ENCODE data around the gene RSPH9.
"Not testable (repeated sequence)": the region's sequence is repeated elsewhere in the genome, so short reads cannot be mapped to it uniquely, and the experiment has no call there.

RSPH9 gene

DNA sequence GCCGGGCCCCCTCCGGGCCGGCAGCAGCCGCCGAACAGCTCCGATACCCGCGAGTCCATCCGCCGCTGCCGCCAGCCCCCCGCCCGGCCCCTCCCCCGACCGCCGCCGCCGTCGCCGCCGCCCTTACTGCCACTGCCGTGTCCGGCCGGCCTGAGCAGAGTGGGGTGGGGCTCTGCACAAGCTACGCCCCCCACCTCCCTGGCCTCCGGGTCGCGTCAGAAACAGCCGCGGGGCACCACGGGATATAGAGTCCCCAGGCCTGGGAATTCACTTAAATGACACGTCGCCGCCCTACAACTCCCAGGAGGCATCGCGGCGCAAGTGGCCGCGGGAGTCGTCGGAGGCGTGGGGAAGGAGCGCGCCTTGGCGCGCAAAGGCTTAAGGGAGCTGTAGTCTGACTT, 15.7 kb upstream of the RSPH9 start, which contains the start of gene GTPBP2:
Gene GTPBP2 (minus strand): TSS at position 161 of the 401 bp plus-strand sequence. CDS start 102 bp downstream, at position 59.
- peak; percentile 100 for DNase-seq (ENCODE audit: low read depth)

DNA sequence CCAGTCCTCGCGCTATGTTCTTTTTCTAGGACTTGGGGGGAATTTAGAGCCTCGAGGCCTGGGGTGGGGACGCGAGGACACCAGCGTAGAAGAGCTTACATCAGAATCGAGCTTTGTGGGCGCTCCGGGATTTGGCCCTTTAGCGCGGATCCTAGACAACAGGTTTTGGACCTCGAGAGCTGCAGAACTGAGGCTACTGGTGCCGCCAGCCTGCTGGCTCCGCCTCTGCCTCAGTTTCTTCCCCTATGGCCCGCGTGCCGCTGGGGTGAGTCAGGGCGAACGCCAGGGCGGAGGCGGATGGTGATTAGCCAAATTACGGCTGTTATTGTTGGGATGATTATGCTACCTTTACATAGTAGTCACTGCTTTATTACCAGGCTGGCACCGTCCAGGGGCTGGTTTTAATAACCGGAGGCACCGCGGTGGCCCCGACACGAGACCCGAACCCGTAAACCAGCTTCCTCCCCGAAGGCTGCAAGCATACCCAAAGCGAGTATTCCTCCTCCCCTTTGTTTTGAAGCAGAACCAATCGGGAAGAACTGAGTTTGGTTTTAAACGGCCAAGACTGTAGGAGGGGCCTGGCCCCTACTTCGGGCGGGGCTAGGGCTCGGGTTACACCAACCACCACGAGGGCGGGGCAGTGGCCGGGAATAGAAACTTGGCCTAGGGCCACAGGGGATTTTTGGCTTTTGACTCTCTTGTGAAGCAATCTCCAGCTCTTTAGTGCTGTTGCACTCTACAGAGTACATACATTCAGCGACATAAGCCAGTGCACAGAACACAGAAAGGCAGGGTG, 15.1 kb upstream of the RSPH9 start:
- peak; percentile 98 for DNase-seq (ENCODE audit: low read depth)

DNA sequence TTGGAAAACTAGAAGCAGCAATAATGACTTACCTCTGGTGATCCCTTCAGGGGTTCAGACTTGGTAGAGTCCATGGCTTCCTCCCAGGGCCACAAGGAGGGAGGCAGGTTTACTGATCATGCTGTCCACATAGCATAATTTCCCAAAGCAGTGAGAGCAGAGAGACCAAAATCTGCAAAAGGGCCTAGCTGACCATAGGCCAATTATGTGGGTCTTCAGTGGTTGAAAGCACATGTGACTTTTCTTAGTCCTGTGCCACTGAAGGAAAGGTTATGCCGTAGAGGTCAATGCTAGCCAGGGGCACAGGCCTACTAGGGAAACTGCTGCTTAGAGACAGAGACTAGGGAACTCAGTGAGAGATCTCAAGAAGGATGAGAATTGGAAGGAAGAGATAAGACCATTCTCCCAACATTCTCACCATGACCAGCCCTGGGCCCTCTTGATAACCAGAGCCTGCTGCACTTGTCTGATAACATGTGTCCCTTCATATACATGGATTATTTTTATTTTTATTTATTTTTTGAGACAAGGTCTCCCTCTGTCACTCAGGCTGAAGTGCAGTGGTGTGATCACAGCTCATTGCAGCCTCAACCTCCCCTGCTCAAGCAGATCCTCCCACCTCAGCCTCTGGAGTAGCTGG, 13.7 kb upstream of the RSPH9 start:
- no peak for DNase-seq (ENCODE audit: low read depth)

DNA sequence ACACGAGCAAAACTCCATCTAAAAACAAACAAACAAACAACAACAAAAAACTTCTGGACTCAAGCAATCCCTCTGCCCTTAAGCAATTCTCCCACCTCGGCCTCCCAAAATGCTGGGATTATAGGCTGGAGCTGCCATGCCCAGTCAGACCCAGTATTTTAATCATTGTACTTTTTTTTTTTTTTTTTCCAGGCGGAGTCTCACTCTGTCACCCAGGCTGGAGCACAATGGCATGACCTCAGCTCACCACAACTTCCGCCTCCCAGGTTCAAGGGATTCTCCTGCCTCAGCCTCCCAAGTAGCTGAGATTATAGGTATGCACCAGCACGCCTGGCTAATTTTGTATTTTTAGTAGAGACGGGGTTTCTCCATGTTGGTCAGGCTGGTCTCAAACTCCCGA, 11.8 kb upstream of the RSPH9 start:
- not testable (repeated sequence) for DNase-seq (ENCODE audit: low read depth)

DNA sequence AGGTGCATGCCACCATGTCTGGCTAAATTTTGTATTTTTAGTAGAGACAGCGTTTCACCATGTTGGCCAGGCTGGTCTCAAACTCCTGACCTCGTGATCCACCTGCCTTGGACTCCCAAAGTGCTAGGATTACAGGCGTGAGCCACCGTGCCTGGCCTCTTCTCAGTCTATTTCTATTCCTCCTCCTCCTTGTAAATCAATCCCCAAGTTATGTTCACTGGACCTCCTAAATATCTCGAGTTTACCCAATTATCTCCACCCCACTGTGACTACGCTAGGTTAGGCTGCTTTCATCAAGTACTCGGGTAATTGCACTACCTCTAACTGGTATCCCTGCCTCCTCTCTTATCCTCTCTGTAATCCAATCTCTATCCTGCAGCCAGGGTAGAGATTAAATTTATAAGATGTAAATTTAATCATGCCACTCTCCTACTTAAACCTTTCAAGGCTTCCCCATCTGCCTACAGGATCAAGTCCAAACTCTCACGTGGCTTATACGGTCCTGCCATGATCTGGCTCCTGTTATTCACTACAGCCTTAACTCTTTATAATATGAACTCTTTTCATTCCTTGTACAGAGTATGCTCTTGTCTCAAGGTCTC, 10.0 kb upstream of the RSPH9 start:
- DNase-seq (ENCODE audit: low read depth), result no peak

DNA sequence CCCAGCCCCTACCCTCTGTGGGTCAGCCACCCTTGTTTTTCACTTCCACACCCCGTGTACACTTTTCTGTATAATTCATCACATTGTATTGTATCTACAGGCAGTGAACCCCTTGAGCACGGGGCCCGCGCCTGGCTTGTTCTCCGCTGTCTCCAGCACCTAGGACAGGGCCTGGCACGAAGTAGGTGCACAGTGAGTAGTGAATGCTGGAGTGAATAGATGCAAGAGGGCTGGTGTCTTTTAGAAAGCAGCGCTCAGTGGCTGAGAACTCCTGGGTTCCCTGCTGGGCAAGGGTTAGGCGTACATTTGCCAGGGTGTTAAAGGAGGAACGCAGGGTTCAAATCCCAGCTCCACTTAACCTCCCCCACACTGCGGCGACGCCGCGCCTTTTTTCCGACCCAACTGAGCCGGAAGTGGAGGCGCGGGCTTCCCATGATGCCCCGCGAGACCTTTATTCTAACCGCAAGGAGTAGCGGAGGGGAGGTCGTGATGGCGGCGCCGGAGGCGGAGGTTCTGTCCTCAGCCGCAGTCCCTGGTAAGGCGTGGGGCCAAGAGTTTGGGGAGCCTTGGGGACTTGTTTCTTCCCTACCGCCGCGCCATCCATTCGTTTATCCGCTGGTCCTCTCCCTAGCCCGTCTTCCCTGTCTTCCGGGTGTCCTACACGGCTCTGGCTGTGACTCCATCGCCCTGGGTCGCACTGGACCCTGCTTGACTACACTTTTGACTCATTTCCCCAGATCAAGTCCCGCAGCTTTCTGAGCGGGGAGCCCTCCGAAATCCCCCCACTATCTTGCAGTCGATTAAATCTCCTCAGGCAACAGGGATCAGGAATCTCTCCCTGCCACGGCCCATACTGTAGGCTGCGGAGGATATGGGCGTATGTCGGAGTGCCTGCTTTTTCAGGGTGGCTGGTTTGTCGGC, 9.2 kb upstream of the RSPH9 start, which contains the start of gene MAD2L1BP:
Gene MAD2L1BP (plus strand): TSS at position 454 of the 921 bp plus-strand sequence. CDS start 36 bp downstream, at position 490.
- DNase-seq (ENCODE audit: low read depth), result peak; percentile 68

DNA sequence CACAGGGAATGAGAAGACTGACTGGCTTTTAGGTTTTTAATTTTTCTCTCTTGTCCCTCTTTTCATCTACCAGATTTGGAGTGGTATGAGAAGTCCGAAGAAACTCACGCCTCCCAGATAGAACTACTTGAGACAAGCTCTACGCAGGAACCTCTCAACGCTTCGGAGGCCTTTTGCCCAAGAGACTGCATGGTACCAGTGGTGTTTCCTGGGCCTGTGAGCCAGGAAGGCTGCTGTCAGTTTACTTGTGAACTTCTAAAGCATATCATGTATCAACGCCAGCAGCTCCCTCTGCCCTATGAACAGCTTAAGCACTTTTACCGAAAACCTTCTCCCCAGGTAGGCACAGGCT, 8.6 kb upstream of the RSPH9 start:
- peak; percentile 25 for DNase-seq (ENCODE audit: low read depth)

DNA sequence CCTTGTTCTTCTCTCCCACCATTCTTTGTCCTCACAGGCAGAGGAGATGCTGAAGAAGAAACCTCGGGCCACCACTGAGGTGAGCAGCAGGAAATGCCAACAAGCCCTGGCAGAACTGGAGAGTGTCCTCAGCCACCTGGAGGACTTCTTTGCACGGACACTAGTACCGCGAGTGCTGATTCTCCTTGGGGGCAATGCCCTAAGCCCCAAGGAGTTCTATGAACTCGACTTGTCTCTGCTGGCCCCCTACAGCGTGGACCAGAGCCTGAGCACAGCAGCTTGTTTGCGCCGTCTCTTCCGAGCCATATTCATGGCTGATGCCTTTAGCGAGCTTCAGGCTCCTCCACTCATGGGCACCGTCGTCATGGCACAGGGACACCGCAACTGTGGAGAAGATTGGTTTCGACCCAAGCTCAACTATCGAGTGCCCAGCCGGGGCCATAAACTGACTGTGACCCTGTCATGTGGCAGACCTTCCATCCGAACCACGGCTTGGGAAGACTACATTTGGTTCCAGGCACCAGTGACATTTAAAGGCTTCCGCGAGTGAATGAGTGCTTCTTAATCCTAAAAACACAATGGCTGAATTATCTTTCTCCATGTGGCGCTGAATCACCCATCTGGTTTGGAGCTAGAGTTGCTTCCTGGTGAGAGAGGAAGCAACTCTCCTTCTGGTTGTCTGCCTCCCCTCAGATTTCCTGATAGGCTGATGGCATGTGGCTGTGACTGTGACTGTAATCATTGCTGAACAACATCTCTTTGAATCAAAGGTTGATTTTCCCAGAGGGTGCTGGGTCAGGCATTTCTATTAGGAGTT, 4.6 kb upstream of the RSPH9 start:
- no peak for DNase-seq (ENCODE audit: low read depth)

DNA sequence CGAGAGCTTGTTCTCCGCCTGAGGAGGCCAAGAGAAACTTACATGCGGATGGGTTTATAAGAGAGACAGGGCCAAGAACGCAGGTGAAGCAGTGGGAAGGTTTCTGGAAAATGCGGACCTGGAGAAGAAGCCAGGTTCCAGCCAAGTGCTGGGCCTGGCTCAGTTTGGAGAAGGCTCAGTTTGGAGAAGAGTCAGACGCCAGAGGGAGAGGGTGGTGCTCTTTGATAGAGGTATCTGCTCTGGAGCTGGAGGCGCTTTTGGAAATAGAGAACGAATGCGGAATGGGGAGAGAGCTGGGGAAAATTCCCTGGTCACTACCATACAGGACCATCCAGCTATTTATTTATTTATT, 753 bp downstream of the RSPH9 start:
- DNase-seq (ENCODE audit: low read depth), result no peak

DNA sequence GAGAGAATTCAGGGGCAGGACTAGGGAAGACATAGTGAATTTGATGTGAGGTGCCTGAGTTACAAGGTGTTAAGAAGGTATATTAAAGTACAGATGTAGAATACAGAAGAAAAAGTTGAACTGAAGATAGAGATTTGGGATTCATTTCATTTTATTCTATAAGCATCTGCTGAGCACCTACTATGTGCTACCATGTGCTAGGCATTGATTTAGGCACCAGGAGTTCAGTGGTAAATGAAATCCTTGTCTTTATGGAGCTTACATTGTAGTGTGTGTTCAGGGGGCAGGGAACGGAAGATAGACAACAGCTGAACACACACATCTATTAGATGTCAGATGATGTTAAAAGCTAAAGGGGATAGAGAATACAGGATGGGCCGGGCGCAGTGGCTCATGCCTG, 2.8 kb downstream of the RSPH9 start:
- DNase-seq (ENCODE audit: low read depth), result no peak

DNA sequence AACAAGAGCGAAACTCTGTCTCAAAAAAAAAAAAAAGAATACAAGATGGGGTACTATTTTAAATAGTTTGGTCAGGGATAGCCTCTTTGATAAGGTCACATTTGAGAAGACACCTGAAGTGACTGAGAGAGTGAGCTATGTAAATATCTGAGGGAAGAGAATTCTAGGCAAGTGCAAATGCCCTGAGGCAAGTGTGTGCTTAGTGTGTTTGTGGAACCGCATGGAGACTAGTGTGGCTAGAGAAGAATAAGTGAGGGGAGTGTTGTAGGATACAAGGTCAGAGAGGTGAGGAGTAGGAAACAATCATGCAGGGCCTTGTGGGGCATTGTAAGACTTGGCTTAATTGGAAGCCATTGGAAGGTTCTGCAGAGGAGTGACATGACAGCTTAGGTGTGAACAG, 3.4 kb downstream of the RSPH9 start:
- no peak for DNase-seq (ENCODE audit: low read depth)

DNA sequence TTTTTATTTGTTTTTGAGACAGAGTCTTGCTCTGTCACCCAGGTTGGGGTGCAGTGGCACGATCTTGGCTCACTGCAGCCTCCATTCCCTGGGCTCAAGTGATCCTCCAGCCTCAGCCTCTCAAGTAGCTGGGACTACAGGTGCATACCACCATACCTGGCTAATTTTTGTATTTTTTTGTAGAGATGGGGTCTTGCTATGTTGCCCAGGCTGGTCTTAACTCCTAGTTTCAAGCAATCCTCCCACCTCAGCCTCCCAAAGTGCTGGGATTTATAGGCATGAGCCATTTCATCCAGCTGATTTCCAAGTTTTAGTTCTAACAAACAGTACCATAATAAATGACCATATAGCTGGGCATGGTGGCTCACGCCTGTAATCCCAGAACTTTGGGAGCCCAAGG, 8.0 kb downstream of the RSPH9 start:
- DNase-seq (ENCODE audit: low read depth), result not testable (repeated sequence)

DNA sequence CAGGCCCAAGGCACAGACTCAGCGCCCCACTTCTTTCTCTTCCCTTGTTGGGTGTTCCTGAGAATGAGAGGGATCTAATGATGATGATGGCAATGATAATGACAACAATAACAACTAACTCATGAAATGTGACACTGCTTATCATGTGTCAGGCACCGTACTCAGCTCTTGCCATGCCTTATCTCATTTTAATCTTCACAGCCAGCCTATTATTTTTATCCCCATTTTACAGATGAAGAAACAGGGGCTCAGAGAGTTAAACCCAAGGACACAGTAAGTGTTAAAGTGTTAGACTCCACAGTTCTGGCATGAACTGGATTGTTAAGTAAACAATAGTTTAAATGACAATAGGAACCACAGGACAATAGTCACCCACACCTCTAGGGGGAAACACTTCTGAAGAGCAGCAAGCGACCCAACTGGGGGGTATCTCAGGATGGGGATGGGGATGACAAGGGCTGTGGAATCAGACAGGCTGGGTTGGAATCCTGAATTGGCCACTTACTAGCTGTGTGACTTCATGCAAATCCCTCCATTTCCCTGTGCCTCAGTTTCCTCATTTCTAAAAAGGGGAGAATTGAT, 12.5 kb downstream of the RSPH9 start:
- DNase-seq (ENCODE audit: low read depth), result no peak

DNA sequence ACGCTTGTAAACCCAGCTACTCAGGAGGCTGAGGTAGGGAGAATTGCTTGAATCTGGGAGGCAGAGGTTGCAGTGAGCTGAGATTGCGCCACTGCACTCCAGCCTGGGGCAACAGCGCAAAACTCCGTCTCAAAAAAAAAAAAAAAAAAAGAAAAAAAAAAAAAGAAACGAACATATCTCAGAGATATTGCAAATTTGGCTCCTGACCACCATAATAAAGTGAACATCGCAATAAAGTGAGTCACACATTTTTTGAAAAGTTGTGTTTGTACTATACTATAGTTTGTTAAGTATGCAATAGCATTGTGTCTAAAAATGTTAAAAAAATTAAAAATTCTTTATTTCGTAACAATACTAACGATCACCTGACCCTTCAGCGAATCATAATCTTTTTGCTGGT, 13.3 kb downstream of the RSPH9 start:
- no peak for DNase-seq (ENCODE audit: low read depth)

DNA sequence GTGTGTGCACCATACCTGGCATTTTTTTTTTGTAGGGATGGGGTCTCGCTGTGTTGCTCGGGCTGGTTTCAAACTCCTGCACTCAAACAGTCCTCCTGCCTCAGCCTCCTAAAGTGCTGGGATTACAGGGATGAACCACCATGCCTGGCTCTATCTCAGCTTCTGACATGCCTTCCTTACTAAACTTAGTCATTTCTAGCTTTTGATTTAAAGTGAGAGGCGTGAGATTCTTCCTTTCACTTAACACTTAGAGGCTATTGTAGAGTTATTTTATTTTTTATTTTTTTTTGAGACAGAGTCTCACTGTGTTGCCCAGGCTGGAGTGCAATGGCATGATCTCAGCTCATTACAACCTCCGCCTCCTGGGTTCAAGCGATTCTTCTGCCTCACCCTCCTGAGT, 18.1 kb downstream of the RSPH9 start:
- not testable (repeated sequence) for DNase-seq (ENCODE audit: low read depth)

DNA sequence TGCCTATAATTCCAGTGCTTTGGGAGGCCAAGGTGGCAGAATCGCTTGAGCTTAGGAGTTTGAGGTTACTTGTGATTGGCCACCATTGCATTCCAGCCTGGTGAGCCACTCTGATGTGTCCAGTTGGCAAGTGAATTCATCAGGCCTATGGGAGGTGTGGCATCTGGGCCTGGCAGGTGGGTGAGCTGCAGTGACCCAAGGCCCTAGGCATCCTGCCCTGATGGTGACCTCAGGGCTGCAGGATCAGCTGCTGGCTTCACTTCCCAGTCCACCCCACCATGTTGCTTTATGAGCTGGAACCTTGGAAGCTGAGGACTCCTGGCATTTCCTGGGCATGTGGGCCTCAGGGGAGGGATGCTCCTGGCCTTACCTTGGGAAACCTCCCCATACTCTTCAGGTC, 20.5 kb downstream of the RSPH9 start:
- no peak for DNase-seq (ENCODE audit: low read depth)

DNA sequence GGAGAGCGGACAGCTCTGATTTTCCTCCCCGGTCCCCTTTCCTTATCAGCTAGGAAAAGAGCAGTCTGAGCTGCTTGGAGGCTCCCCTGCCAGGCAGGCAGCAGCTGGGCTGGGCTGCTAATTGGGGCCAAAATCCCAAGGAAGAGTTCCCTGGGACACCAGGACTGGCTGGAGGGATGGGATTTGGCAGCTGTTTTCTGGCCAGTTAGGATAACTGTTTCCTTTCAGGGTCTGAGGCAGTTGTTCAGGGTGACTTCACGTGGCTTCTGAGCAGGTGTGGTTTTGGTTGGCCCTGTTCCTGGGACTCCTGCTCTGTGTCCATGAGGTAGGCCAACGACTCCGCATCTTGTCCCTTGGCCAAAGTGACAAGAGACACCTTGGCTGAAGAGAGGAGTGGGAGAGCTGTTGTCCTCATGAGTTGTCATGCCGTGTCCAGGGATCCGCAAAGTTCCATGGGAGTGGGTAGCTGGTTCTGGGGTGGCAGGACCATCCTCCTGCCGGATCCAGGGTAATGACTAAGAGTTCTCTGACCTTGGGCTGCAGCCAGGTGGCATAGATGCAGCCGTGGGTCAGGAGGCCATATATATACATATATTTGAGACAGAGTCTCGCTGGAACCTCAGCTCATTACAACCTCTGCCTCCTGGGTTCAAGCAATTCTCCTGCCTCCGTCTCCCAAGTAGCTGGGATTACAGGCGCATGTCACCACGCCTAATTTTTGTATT, 21.5 kb downstream of the RSPH9 start:
- no peak for DNase-seq (ENCODE audit: low read depth)

DNA sequence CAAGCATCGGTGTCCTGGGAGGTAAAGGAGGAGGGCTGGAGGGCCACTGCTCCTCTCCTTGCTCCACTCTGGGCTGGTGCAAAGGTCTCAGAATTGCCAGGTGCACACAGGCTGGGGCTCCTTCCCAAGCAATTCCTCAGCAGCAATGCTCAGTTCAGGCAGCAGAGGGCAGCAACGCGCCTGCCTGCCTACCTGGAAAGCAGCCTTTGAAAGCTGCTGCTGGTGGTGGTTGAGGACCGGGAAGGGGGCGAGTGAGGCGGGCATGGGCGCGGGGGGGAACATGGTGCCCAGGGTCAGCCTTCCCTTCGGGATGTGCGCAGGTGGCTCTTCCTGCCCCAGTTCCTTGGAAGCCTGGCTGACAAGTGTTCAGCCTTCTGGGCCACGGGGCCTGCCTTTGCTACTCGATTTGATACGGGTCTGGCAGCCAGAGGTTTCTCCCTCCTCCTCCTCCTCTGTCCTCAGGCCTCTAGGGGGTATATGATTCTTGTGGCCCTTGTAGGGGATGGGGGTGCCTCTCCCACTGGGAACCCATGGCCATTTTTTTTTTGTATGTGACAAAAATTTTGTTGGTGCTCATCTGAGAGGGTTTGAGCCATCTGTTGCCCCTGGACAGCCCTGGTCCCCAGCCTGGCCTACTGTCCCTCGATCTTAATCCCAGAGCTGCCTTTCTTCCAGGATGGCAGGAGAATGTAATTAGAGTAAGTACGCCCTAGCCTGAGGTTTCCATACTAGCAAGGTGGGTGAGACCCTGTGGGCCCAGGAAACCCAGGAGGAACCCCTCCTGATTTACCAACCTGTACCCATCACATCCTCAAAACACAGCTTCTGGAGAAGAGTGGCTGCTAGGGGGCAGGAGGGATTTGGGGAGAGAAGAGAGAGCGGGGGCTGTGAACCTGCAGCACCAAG, 22.7 kb downstream of the RSPH9 start:
- peak; percentile 44 for DNase-seq (ENCODE audit: low read depth)
